HG03135 (cell line): ENCODE results near the gene P3H4.
A peak's percentile ranks its signal among the peaks of the same experiment; 100 is the strongest.
"Not testable (repeated sequence)": the region's sequence is repeated elsewhere in the genome, so short reads cannot be mapped to it uniquely, and the experiment has no call there.

Experiments
- ATAC-seq: cut with Tn5 transposase; IDR thresholded peaks from one replicate; pipeline ENCODE4 v1.9.1; 2021; ENCODE audit warnings: mild to moderate bottlenecking, moderate library complexity; ENCODE audit not compliant: unreplicated experiment

Gene P3H4

GRCh38 chr17:41794540-41794975 is 17.2 kb downstream of the P3H4 start:
- ATAC-seq: no peak

GRCh38 chr17:41793784-41794539 is 17.8 kb downstream of the P3H4 start:
- ATAC-seq: no peak

- ATAC-seq: no peak
Observed at GRCh38 chr17:41792845-41793783, 18.6 kb downstream of the P3H4 start.

- ATAC-seq: no peak
Observed at GRCh38 chr17:41787021-41787418, 24.7 kb downstream of the P3H4 start.

- ATAC-seq: peak; percentile 79
Observed at GRCh38 chr17:41786227-41787020, 25.3 kb downstream of the P3H4 start, which contains the start of gene JUP. JUP (minus strand) TSS chr17:41786711; CDS start chr17:41771854, 14,857 bp downstream.

GRCh38 chr17:41785859-41786226 is 25.9 kb downstream of the P3H4 start:
- ATAC-seq: no peak

GRCh38 chr17:41785091-41785858 is 26.5 kb downstream of the P3H4 start:
- no peak for ATAC-seq

GRCh38 chr17:41784207-41784744 is 27.5 kb downstream of the P3H4 start:
- ATAC-seq: no peak

GRCh38 chr17:41782142-41782541 is 29.6 kb downstream of the P3H4 start:
- no peak for ATAC-seq

GRCh38 chr17:41781404-41782110 is 30.2 kb downstream of the P3H4 start:
- ATAC-seq: no peak

GRCh38 chr17:41779954-41780353 is 31.8 kb downstream of the P3H4 start:
- no peak for ATAC-seq

GRCh38 chr17:41777574-41778188 is 34.1 kb downstream of the P3H4 start:
- ATAC-seq: no peak

- no peak for ATAC-seq
Observed at GRCh38 chr17:41777157-41777573, 34.6 kb downstream of the P3H4 start.

GRCh38 chr17:41776262-41776900 is 35.4 kb downstream of the P3H4 start:
- not testable (repeated sequence) for ATAC-seq

GRCh38 chr17:41775394-41776226 is 36.1 kb downstream of the P3H4 start:
- ATAC-seq: no peak

GRCh38 chr17:41773731-41774193 is 38.0 kb downstream of the P3H4 start:
- ATAC-seq: no peak

- ATAC-seq: no peak
Observed at GRCh38 chr17:41773190-41773588, 38.6 kb downstream of the P3H4 start.
